Endothelial cell of umbilical vein (primary cell): ENCODE measurements around the gene METTL16. TPM values are rescaled to one million over a fixed set of nuclear protein-coding genes. Genes with fewer than 3 reads are reported as not detected.

Experiments
- BruUV-seq: library from RNA; stranded (reverse); fragments of 400-500 nt; replicated peaks from 2 replicates; lab custom pipeline; 2021; lab: Mats Ljungman, UMichigan
- CTCF ChIA-PET: fragments of 300-600, 350-600 bp; sonication (Branson Sonifier 250); formaldehyde crosslinking; loops from one replicate; lab custom pipeline; 2021; ENCODE audit warnings: antibody characterized with exemption, inconsistent platforms; lab: Charles Lee
- POLR2A ChIA-PET: fragments of 300-600, 350-600 bp; sonication (Branson Sonifier 250); formaldehyde crosslinking; loops from one replicate; lab custom pipeline; 2021; ENCODE audit warnings: antibody characterized with exemption, inconsistent platforms; lab: Charles Lee
- DNase-seq: peaks from one replicate; pipeline ENCODE4 v3.0.0-alpha.2; 2011; ENCODE audit warnings: low read depth, low spot score
- FAIRE-seq: peaks from 2 replicates; lab custom pipeline; 2011; peaks lifted over from hg19 to GRCh38; lab: Jason Lieb, UNC
- H2AFZ ChIP-seq: 2 replicates; pipeline ENCODE4 v1.6.0; 2012; ENCODE audit warnings: low read depth, low read length, control low read depth, inconsistent platforms
- H3K27ac ChIP-seq: 2 replicates; pipeline ENCODE4 v1.5.1; 2011; ENCODE audit warnings: low read depth, mild to moderate bottlenecking, control low read depth, low read length, moderate library complexity; ENCODE audit not compliant: insufficient read depth
- H3K27me3 ChIP-seq, 2 experiments: 2 replicates each; pipeline versions ENCODE4 v1.6.0 to v1.6.1; 2011; ENCODE audit warnings: low read length in 2 of 2, mixed read lengths in 1 of 2; ENCODE audit not compliant: control insufficient read depth in 2 of 2, insufficient read depth in 2 of 2
- H3K36me3 ChIP-seq, 2 experiments: 2 replicates in 1 of 2; 3 replicates in 1 of 2; pipeline ENCODE4 v1.5.1; 2011; ENCODE audit warnings: low read length in 2 of 2, mild to moderate bottlenecking in 1 of 2, moderate library complexity in 1 of 2; ENCODE audit not compliant: control insufficient read depth in 2 of 2, insufficient read depth in 2 of 2; ENCODE audit errors: extremely low read depth in 1 of 2
- H3K4me1 ChIP-seq: 3 replicates; pipeline ENCODE4 v1.5.1; 2011; ENCODE audit warnings: mild to moderate bottlenecking, low read length; ENCODE audit not compliant: control insufficient read depth, insufficient read depth; ENCODE audit errors: extremely low read depth
- H3K4me2 ChIP-seq: 2 replicates; pipeline ENCODE4 v1.6.1; 2011; ENCODE audit warnings: low read length, control low read depth, mixed read lengths; ENCODE audit not compliant: insufficient read depth
- H3K4me3 ChIP-seq, 3 experiments: fragments of 200-600 bp in 1 of 3; sonication (generic), shearing (Covaris generic) in 1 of 3; replicated peaks in 1 of 3; 2 replicates each; pipeline ENCODE4 v1.5.1; 2011 to 2016; ENCODE audit warnings: control low read depth in 3 of 3, low read length in 3 of 3, mild to moderate bottlenecking in 2 of 3, inconsistent platforms in 1 of 3, low read depth in 1 of 3, moderate library complexity in 1 of 3; ENCODE audit not compliant: insufficient read depth in 1 of 3
- H3K79me2 ChIP-seq: 2 replicates; pipeline ENCODE4 v1.6.0; 2012; ENCODE audit warnings: low read length, inconsistent platforms; ENCODE audit not compliant: control insufficient read depth, insufficient read depth
- H3K9ac ChIP-seq: replicated peaks from 2 replicates; pipeline ENCODE3; 2011; ENCODE audit warnings: low read length, control low read depth; ENCODE audit not compliant: insufficient read depth; ENCODE audit errors: extremely low read depth
- H3K9me1 ChIP-seq: replicated peaks from 3 replicates; pipeline ENCODE4 v1.6.0; 2011; ENCODE audit warnings: mild to moderate bottlenecking, low read length; ENCODE audit not compliant: control insufficient read depth, insufficient read depth; ENCODE audit errors: extremely low read depth
- H3K9me3 ChIP-seq: replicated peaks from 2 replicates; pipeline ENCODE4 v1.5.1; 2012; ENCODE audit warnings: low read length, inconsistent platforms; ENCODE audit not compliant: control insufficient read depth, insufficient read depth
- H4K20me1 ChIP-seq: replicated peaks from 2 replicates; pipeline ENCODE3; 2011; ENCODE audit warnings: mild to moderate bottlenecking, low read length; ENCODE audit not compliant: control insufficient read depth, insufficient read depth; ENCODE audit errors: extremely low read depth
- CTCF ChIP-seq, 2 donors: IDR thresholded peaks; 1 replicate in 1 of 2; 2 replicates in 1 of 2; pipeline ENCODE4 v1.5.1; 2011; ENCODE audit warnings: low read length in 2 of 2, mild to moderate bottlenecking in 2 of 2, moderate library complexity in 2 of 2, control low read depth in 1 of 2, inconsistent platforms in 1 of 2, low read depth in 1 of 2; ENCODE audit not compliant: insufficient read depth in 1 of 2; ENCODE audit errors: extremely low read depth in 1 of 2
- EZH2 ChIP-seq: IDR thresholded peaks from 2 replicates; pipeline ENCODE4 v1.6.1; 2012; ENCODE audit warnings: borderline replicate concordance, low read depth, mild to moderate bottlenecking, moderate library complexity, low read length, inconsistent platforms; ENCODE audit not compliant: severe bottlenecking
- FOS ChIP-seq: IDR thresholded peaks from 2 replicates; pipeline ENCODE4 v1.6.1; 2011; ENCODE audit warnings: mild to moderate bottlenecking, low read length, moderate library complexity, borderline replicate concordance; ENCODE audit not compliant: insufficient read depth
- GATA2 ChIP-seq: IDR thresholded peaks from 2 replicates; pipeline ENCODE4 v1.7.0; 2011; ENCODE audit warnings: low read depth, mild to moderate bottlenecking, moderate library complexity, mixed read lengths, low read length; ENCODE audit not compliant: insufficient read length, insufficient read depth
- JUN ChIP-seq: IDR thresholded peaks from 2 replicates; pipeline ENCODE4 v1.6.1; 2011; ENCODE audit warnings: borderline replicate concordance, low read depth; ENCODE audit not compliant: insufficient read length, insufficient read depth
- MAX ChIP-seq: IDR thresholded peaks from 2 replicates; pipeline ENCODE4 v1.6.1; 2011; ENCODE audit not compliant: insufficient read depth, insufficient read length
- MYC ChIP-seq: IDR thresholded peaks from one replicate; pipeline ENCODE4 v1.6.1; 2011; ENCODE audit warnings: mild to moderate bottlenecking, low read depth, low read length
- POLR2A ChIP-seq: IDR thresholded peaks from 2 replicates; pipeline ENCODE4 v1.6.1; 2012; ENCODE audit warnings: low read depth, mild to moderate bottlenecking, control low read depth, low read length
- POLR2AphosphoS5 ChIP-seq: IDR thresholded peaks from 2 replicates; pipeline ENCODE4 v1.6.1; 2012; ENCODE audit warnings: low read depth, mild to moderate bottlenecking, control low read depth, low read length, moderate library complexity; ENCODE audit not compliant: insufficient read depth
- dilution Hi-C: fragments of 300-500 bp; cut with MboI; formaldehyde crosslinking; loops from one replicate; pipeline ENCODE4 v1.15.0; 2019; ENCODE audit warnings: low sequenced_read_pairs; ENCODE audit not compliant: extremely low pct_ligation_motif_present
- intact Hi-C: fragments of 100-400 bp; cut with micrococcal nuclease; formaldehyde crosslinking; loops from one replicate; pipeline ENCODE4 v1.10.0; 2022
- polyA plus RNA-seq, 4 experiments: library from polyadenylated mRNA; depleted of rRNA in 3 of 4; stranded (reverse) in 3 of 4; unstranded in 1 of 4; fragments of >200 nt; gene quantifications; 2 replicates each; pipeline versions ENCODE4 v1.2.1 to v1.2.3, GENCODE V29; 2011 to 2012; ENCODE audit warnings: missing spikeins in 1 of 4
- total RNA-seq: library from RNA; stranded (reverse); gene quantifications from 2 replicates; pipeline ENCODE4 v1.2.3, GENCODE V29; 2021

The METTL16 gene
- total and polyA plus RNA-seq, 2 donors (not counting 3 experiments of a cell fraction or from before 2014, with no cell fraction given), result 11.0 to 24.7 TPM

- FAIRE-seq, result no peak
- peaks cover 33% of the 10 kb centered on the region for H3K4me1 ChIP-seq
- H3K9ac ChIP-seq, result peak overlapping the region; percentile 12
- POLR2A ChIA-PET, result no interaction called here
- H3K4me2 ChIP-seq, result no peak overlapping the region
- no peaks in the 10 kb centered on the region for H3K9me1 ChIP-seq
- H3K27ac ChIP-seq, result peak overlapping the region; percentile 74
- no peaks in the 10 kb centered on the region for H3K9me3 ChIP-seq
- TF ChIP-seq MAX, result no peak
- no peak for TF ChIP-seq JUN
- no peak for TF ChIP-seq POLR2AphosphoS5
- TF ChIP-seq CTCF (IDR thresholded peaks at IDR 0.05; ENCODE audit: extremely low read depth in 1 of 2, insufficient read depth in 1 of 2, low read depth in 1 of 2, low read length in 2 of 2), result no peak
- TF ChIP-seq POLR2A, result no peak
- no peak for TF ChIP-seq EZH2
- TF ChIP-seq MYC, result no peak
- no peak for TF ChIP-seq FOS
- TF ChIP-seq GATA2, result no peak
- dilution Hi-C loops (no loop called here), intact Hi-C loops (no loop called here)
- BruUV-seq, result TSS peak; percentile 62
- CTCF ChIA-PET, result interaction anchor here (0.6 to 2.4 kb wide), 9 partner anchors 10 to 192 kb away, joined by 3 to 53 read pairs (median 3); no protein-coding TSS in a partner anchor
- H3K27me3 ChIP-seq, result no peaks in the 10 kb centered on the region
- no peak overlapping the region for H3K4me3 ChIP-seq
- no peaks in the 10 kb centered on the region for H4K20me1 ChIP-seq
- H3K79me2 ChIP-seq, result no peaks in the 10 kb centered on the region
- DNase-seq, result no peak
- H2AFZ ChIP-seq, result peak overlapping the region; percentile 25
- no peaks in the 10 kb centered on the region for H3K36me3 ChIP-seq
Measured at GRCh38 chr17:2406271-2406902, 105.3 kb downstream of the METTL16 start.
